HL-60 (cell line): Measurements from ENCODE around the gene DNTTIP2.
A peak's percentile ranks its signal among the peaks of the same experiment; 100 is the strongest.

Experiments used
- DNase-seq, 2 experiments: peaks; one replicate each; pipeline ENCODE4 v3.0.0-alpha.2; 2010 to 2020; ENCODE audit warnings: low read depth in 1 of 2, low spot score in 1 of 2
- H3K27ac ChIP-seq: fragments of 250-450 bp; sonication (Bioruptor Pico); replicated peaks from 2 replicates; pipeline ENCODE4 v1.5.1; 2020; ENCODE audit warnings: mild to moderate bottlenecking, moderate library complexity
- H3K27me3 ChIP-seq: fragments of 250-450 bp; sonication (Bioruptor Pico); 2 replicates; pipeline ENCODE4 v1.5.1; 2021; ENCODE audit warnings: mild to moderate bottlenecking, moderate library complexity; ENCODE audit not compliant: insufficient read depth, poor library complexity, severe bottlenecking
- H3K4me3 ChIP-seq: replicated peaks from 2 replicates; pipeline ENCODE4 v1.5.1; 2011; ENCODE audit warnings: mild to moderate bottlenecking, control low read depth, low read length; ENCODE audit not compliant: insufficient read depth
- CTCF ChIP-seq: IDR thresholded peaks from one replicate; pipeline ENCODE4 v1.5.1; 2011; ENCODE audit warnings: low read length, control low read depth, inconsistent platforms; ENCODE audit not compliant: insufficient read depth
- GABPA ChIP-seq: IDR thresholded peaks from 2 replicates; pipeline ENCODE4 v1.6.1; 2012; ENCODE audit warnings: low read depth
- POLR2AphosphoS5 ChIP-seq: IDR thresholded peaks from 2 replicates; pipeline ENCODE4 v1.6.1; 2012; ENCODE audit warnings: low read depth
- SPI1 ChIP-seq: IDR thresholded peaks from 2 replicates; pipeline ENCODE4 v1.6.1; 2012; ENCODE audit warnings: low read depth, mild to moderate bottlenecking, borderline replicate concordance
- microRNA-seq: library from miRNA; unstranded; fragments of <30 nt; microRNA quantifications from one replicate; pipeline ENCODE4, GENCODE V29; 2018
- TF ChIP-seq, protein P1 (sequence below): IDR thresholded peaks from 2 replicates; pipeline ENCODE4 v1.6.1; 2012; ENCODE audit warnings: low read depth; ENCODE audit not compliant: insufficient replicate concordance

The DNTTIP2 gene

DNA sequence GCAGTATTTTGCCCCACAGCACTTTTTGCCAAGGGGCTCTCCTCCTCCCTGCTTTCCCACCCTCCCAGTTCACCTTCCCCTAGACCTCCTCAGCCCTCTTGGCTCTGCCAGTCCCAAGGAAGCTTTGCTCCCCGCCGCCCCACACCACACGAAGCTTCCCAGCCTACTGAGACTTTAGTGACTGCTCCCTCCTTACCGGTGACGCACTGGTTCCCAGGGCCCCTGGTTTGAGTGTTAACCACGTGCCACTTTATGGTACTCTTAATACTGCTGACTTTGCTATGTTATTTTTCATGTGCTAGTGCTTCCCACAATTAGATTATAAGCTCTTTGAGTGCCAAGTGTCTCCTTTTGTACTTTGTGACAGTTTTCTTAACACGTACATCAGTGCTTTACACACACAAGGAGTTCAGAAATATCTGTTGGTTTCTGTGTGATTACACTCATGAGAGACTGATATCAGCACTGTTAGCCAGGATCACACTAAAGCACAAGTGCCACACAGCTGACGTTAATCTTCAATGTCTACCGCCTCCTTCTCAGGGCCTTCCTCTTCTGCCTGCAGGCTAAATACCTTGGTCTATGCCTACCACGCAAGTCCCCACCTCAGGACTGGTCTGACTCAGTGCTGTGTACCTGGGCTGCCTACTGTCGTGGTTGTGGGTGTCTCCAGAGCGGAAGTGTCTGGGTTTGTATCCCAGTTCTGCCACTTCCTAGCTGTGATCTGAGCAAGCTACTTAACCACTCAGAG, 61.0 kb downstream of the DNTTIP2 start:
- Histone ChIP-seq H3K27me3 (no peaks in the 10 kb centered on the region), H3K4me3 (no peak overlapping the region), H3K27ac (no peak overlapping the region)
- TF ChIP-seq POLR2AphosphoS5, result no peak
- no peak for TF ChIP-seq SPI1
- TF ChIP-seq GABPA, result no peak
- TF ChIP-seq CTCF, result no peak
- TF ChIP-seq, protein P1, sequence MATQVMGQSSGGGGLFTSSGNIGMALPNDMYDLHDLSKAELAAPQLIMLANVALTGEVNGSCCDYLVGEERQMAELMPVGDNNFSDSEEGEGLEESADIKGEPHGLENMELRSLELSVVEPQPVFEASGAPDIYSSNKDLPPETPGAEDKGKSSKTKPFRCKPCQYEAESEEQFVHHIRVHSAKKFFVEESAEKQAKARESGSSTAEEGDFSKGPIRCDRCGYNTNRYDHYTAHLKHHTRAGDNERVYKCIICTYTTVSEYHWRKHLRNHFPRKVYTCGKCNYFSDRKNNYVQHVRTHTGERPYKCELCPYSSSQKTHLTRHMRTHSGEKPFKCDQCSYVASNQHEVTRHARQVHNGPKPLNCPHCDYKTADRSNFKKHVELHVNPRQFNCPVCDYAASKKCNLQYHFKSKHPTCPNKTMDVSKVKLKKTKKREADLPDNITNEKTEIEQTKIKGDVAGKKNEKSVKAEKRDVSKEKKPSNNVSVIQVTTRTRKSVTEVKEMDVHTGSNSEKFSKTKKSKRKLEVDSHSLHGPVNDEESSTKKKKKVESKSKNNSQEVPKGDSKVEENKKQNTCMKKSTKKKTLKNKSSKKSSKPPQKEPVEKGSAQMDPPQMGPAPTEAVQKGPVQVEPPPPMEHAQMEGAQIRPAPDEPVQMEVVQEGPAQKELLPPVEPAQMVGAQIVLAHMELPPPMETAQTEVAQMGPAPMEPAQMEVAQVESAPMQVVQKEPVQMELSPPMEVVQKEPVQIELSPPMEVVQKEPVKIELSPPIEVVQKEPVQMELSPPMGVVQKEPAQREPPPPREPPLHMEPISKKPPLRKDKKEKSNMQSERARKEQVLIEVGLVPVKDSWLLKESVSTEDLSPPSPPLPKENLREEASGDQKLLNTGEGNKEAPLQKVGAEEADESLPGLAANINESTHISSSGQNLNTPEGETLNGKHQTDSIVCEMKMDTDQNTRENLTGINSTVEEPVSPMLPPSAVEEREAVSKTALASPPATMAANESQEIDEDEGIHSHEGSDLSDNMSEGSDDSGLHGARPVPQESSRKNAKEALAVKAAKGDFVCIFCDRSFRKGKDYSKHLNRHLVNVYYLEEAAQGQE, result no peak
- peak in 1 of 2 experiments; percentile 10 for DNase-seq

DNA sequence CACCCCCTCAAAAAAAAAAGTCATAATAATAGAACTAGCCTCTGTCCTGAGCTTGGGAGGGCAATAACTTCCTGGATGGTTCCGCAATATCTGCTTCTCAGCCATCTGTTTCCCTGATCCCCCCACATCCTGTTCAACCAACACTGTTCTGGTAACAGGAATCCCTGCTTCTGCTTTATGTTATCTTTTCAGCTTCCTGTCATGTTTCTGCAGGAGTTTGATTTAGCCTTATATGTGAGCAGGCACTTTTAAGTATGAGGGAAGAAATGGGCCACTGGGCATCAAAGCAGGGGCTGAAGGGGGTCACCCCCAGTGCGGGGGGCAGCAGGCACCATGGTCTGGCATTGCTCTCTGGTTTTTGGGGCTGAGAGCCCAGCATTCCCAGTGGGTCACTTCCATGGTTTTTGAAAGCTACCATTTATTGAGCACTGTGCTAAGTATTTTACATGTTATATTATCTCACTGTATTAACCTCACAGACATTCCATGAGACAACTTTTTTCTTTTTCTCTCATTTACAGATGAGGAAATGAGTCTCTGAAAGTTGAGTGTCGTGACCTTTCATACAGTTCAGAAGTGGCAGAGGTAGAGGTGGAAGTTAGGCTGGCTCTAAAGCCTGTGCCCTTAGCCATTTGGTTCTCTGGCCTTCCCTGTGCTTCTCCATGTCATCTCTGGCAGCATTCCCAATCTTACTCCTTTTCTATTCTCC, 61.9 kb downstream of the DNTTIP2 start:
- TF ChIP-seq, protein P1, result peak; percentile 57
- TF ChIP-seq SPI1 (peak; percentile 87; the same call in 1 of the 2 replicates), POLR2AphosphoS5 (peak; percentile 99), GABPA (peak; percentile 67), CTCF (no peak)
- H3K4me3 ChIP-seq, result no peak overlapping the region

More for the DNA sequence above, 61.9 kb downstream of the DNTTIP2 start:
- H3K27me3 ChIP-seq, result no peaks in the 10 kb centered on the region
- no peak overlapping the region for H3K27ac ChIP-seq
- DNase-seq, result peak; percentile 73 to 82

Small RNA genes lying within 50 kb of the gene (microRNA-seq; reads per million reads assigned to microRNA genes)
- gene MIR760, result 5.4 reads per million, percentile 17 among the genes with 10 or more reads in this experiment
